MCF 10A (cell line): ENCODE data around the gene MRPL14. TPM values are rescaled to one million over a fixed set of nuclear protein-coding genes. Genes with fewer than 3 reads are reported as not detected.

ENCODE experiments used
- BruUV-seq: library from RNA; stranded (reverse); fragments of 400-500 nt; replicated peaks from 2 replicates; lab custom pipeline; 2021; lab: Mats Ljungman, UMichigan
- CTCF ChIA-PET: fragments of 300-600 bp; sonication (Branson Sonifier 250); formaldehyde crosslinking; extraction: SDS; loops from one replicate; lab custom pipeline; 2021; ENCODE audit warnings: antibody characterized with exemption, inconsistent platforms; lab: Yijun Ruan, JAX
- POLR2A ChIA-PET: fragments of 300-600, 350-650 bp; sonication (Branson Sonifier 250); formaldehyde crosslinking; extraction: SDS; loops from one replicate; lab custom pipeline; 2020; ENCODE audit warnings: antibody characterized with exemption, inconsistent platforms; lab: Yijun Ruan, JAX
- DNase-seq: peaks from one replicate; pipeline ENCODE4 v3.0.0-alpha.2; 2018; ENCODE audit not compliant: unreplicated experiment
- H3K27ac Mint-ChIP-seq: one replicate; pipeline ENCODE4 v1.8.0; 2022; ENCODE audit warnings: mild to moderate bottlenecking, low read depth, mixed read lengths; ENCODE audit not compliant: unreplicated experiment
- H3K27me3 Mint-ChIP-seq: one replicate; pipeline ENCODE4 v1.8.0; 2022; ENCODE audit warnings: mixed read lengths; ENCODE audit not compliant: insufficient read depth, unreplicated experiment
- H3K36me3 Mint-ChIP-seq: one replicate; pipeline ENCODE4 v1.8.0; 2022; ENCODE audit warnings: mild to moderate bottlenecking, moderate library complexity, mixed read lengths; ENCODE audit not compliant: insufficient read depth, unreplicated experiment
- H3K4me1 Mint-ChIP-seq: one replicate; pipeline ENCODE4 v1.8.0; 2022; ENCODE audit warnings: mixed read lengths; ENCODE audit not compliant: insufficient read depth, unreplicated experiment
- H3K4me3 Mint-ChIP-seq: one replicate; pipeline ENCODE4 v1.8.0; 2022; ENCODE audit warnings: mild to moderate bottlenecking, moderate library complexity, mixed read lengths; ENCODE audit not compliant: unreplicated experiment
- H3K9me3 Mint-ChIP-seq: one replicate; pipeline ENCODE4 v1.8.0; 2022; ENCODE audit warnings: mixed read lengths; ENCODE audit not compliant: unreplicated experiment
- intact Hi-C: fragments of 100-400 bp; cut with micrococcal nuclease; formaldehyde crosslinking; loops from 2 replicates; pipeline ENCODE4 v1.14.1; 2022
- total RNA-seq: library from RNA; stranded (reverse); gene quantifications from 2 replicates; pipeline ENCODE4 v1.2.3, GENCODE V29; 2022
- TF ChIP-seq, protein P1 (sequence below): fragments of 200-600 bp; IDR thresholded peaks from one replicate; pipeline ENCODE4 v1.8.0; 2022; ENCODE audit warnings: antibody characterized with exemption, mild to moderate bottlenecking; ENCODE audit not compliant: unreplicated experiment

Gene MRPL14
- total RNA-seq, 1 experiment from 2014 or later: 66.8 TPM

DNA sequence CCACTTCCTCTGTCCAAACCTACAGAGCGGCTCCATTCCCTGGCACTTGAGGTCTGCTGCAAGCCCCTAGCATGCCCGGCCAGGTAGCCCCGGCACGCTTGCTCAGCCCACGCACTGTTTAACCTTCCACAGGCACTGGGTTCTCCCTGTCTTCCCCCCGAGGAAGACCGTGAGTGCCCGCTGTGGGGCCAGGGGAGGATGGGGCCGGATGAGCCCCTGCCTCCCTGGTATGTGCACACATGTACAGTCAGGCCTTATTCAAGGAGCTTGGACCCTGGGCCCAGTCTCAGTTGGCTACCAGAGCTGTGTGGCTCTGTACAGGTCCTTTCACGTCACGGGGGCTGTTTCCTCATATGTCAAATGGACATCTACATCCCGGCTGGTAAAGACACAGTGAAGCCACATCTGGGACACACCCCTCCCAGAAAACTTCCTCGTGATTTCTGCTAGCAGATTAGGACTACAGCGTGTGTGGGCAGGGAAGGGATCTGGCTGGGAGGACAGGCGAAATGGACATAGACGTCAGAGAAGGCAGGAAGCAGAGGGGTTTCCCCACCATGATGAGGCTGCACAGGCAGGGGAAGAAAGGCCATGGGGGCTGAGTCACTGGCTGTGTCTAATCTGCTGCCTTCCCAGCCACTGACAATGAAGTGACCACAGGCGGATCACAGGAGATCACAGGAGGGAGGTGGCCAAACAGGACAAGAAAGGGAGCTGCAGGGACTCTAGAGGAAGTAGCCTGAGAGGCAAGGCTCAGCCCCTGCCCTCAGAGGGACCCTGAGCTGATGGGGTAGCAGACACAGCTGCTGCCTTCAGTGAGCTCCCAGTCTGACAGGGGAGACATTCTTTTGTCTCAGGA, 62.9 kb downstream of the MRPL14 start:
- no peaks in the 10 kb centered on the region for H3K9me3 Mint-ChIP-seq
- DNase-seq: peak; percentile 91
- TF ChIP-seq, protein P1, sequence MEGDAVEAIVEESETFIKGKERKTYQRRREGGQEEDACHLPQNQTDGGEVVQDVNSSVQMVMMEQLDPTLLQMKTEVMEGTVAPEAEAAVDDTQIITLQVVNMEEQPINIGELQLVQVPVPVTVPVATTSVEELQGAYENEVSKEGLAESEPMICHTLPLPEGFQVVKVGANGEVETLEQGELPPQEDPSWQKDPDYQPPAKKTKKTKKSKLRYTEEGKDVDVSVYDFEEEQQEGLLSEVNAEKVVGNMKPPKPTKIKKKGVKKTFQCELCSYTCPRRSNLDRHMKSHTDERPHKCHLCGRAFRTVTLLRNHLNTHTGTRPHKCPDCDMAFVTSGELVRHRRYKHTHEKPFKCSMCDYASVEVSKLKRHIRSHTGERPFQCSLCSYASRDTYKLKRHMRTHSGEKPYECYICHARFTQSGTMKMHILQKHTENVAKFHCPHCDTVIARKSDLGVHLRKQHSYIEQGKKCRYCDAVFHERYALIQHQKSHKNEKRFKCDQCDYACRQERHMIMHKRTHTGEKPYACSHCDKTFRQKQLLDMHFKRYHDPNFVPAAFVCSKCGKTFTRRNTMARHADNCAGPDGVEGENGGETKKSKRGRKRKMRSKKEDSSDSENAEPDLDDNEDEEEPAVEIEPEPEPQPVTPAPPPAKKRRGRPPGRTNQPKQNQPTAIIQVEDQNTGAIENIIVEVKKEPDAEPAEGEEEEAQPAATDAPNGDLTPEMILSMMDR: no peak
- peak overlapping the region; percentile 57 for H3K27ac Mint-ChIP-seq
- no peaks in the 10 kb centered on the region for H3K27me3 Mint-ChIP-seq
- no peaks in the 10 kb centered on the region for H3K36me3 Mint-ChIP-seq
- BruUV-seq: no TSS peak
- peaks cover 42% of the 10 kb centered on the region for H3K4me1 Mint-ChIP-seq
- ChIA-PET CTCF (interaction anchor here (0.6 to 5.3 kb wide), 5 partner anchors 10 to 295 kb away, joined by 3 to 32 read pairs (median 4); partner anchors contain the start of gene VEGFA), POLR2A (interaction anchor here (0.6 to 2.0 kb wide), 6 partner anchors 21 to 435 kb away, joined by 3 to 6 read pairs (median 4); partner anchors contain the start of genes GTPBP2 and VEGFA)
- intact Hi-C loops: no loop called here
- H3K4me3 Mint-ChIP-seq: no peak overlapping the region

DNA sequence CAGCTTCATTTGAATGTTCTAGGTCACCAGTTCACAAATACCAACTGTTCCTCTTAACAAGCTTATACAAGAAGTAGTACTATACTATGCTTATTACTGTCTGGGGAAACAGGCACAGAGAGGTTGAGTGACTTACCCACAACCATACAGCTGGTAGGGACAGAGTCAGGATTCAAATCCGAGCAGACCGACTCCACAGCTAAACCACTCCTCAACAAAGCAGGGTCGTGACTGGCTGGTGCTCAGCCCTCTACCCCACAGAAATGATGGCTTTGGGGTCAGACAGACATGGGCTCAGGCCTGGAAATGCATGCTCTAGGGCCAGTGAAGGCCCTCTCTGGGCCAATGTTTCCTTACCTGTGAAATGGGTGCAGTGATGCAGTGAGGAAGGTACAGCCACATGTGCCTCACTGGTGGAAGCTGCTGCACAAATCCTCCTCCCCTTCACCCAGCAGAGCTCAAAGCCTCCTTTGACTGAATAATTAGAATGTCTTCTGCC, 63.6 kb downstream of the MRPL14 start:
- ChIA-PET CTCF (interaction anchor here (0.6 to 5.3 kb wide), 7 partner anchors 11 to 1801 kb away, joined by 3 to 32 read pairs (median 4); no protein-coding TSS in a partner anchor), POLR2A (interaction anchor here (0.6 to 2.3 kb wide), 5 partner anchors 15 to 335 kb away, joined by 3 to 6 read pairs (median 3); partner anchors contain the start of gene VEGFA)
- Mint-ChIP-seq H3K27ac (peak overlapping the region; percentile 57), H3K4me1 (peaks cover 50% of the 10 kb centered on the region), H3K27me3 (no peaks in the 10 kb centered on the region), H3K4me3 (no peak overlapping the region), H3K9me3 (no peaks in the 10 kb centered on the region), H3K36me3 (no peaks in the 10 kb centered on the region)
- DNase-seq: no peak
- intact Hi-C loops: no loop called here
- TF ChIP-seq, protein P1: no peak
- no TSS peak for BruUV-seq

Other genes with a start within 250 kb of the MRPL14 start
- 22.3 and 22.6 TPM in 2 replicates for gene TMEM63B, start 102 bp upstream of the MRPL14 start, total RNA-seq
- not detected in 2 replicates for gene CAPN11, start 31.4 kb upstream of the MRPL14 start, total RNA-seq
- not detected in 2 replicates for gene MYMX, start 89.5 kb upstream of the MRPL14 start, total RNA-seq
- 6.8 and 7.0 TPM in 2 replicates for gene SLC29A1, start 96.1 kb upstream of the MRPL14 start, total RNA-seq
- 546 and 577 TPM in 2 replicates for gene HSP90AB1, start 119.6 kb upstream of the MRPL14 start, total RNA-seq
- gene SLC35B2, start 130.1 kb upstream of the MRPL14 start, total RNA-seq: 27.1 and 31.3 TPM in 2 replicates
- 6.0 and 8.8 TPM in 2 replicates for gene NFKBIE, start 138.1 kb upstream of the MRPL14 start, total RNA-seq
- not detected in 2 replicates for gene TMEM151B, start 143.0 kb upstream of the MRPL14 start, total RNA-seq
- gene AARS2, start 185.9 kb upstream of the MRPL14 start, total RNA-seq: 15.5 and 23.2 TPM in 2 replicates
- gene SPATS1, start 215.2 kb upstream of the MRPL14 start, total RNA-seq: not detected in 2 replicates